ENCODE data around the gene SELENOI. TPM values are rescaled to one million over a fixed set of nuclear protein-coding genes. Genes with fewer than 3 reads are reported as not detected.

SELENOI gene
- total and polyA plus RNA-seq, 2 of the 4 experiments (the other 2 are of a cell fraction) = 5.1 to 25.1 TPM

GRCh38 chr2:26324903-26325302 is 21.0 kb upstream of the SELENOI start:
- no peak overlapping the region for H3K56ac ChIP-seq (ENCODE audit: extremely low read depth, insufficient read depth, low read length)
- no peak overlapping the region for H3K18ac ChIP-seq (ENCODE audit: low read depth, low read length)

More at GRCh38 chr2:26324903-26325302, 21.0 kb upstream of the SELENOI start:
- no TSS peak for BruUV-seq (replicated peaks)
- in situ Hi-C loops (cut with MboI; ENCODE audit: low sequenced_read_pairs) = loop anchor here (25.0 kb wide), 1 partner anchor 363 kb away; no protein-coding TSS in a partner anchor
- ChIA-PET CTCF (no interaction called here), POLR2A (ENCODE audit: unreplicated experiment) (no interaction called here)
- DNase-seq = no peak
- no peak overlapping the region for H2AK9ac ChIP-seq (replicated peaks; ENCODE audit: low read depth, low read length, poor library complexity)
- no peak for TF ChIP-seq MAZ (IDR thresholded peaks at IDR 0.05; ENCODE audit: borderline replicate concordance, low read depth, low read length)
- TF ChIP-seq NFE2L2 (IDR thresholded peaks at IDR 0.05; ENCODE audit: low read depth, low read length) = no peak
- TF ChIP-seq, protein P1, sequence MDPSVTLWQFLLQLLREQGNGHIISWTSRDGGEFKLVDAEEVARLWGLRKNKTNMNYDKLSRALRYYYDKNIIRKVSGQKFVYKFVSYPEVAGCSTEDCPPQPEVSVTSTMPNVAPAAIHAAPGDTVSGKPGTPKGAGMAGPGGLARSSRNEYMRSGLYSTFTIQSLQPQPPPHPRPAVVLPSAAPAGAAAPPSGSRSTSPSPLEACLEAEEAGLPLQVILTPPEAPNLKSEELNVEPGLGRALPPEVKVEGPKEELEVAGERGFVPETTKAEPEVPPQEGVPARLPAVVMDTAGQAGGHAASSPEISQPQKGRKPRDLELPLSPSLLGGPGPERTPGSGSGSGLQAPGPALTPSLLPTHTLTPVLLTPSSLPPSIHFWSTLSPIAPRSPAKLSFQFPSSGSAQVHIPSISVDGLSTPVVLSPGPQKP (IDR thresholded peaks at IDR 0.05; ENCODE audit: borderline replicate concordance, low read depth, low read length) = no peak
- dilution Hi-C loops (cut with HindIII; ENCODE audit: low sequenced_read_pairs, unreplicated experiment) = no loop called here
- H3K9me1 ChIP-seq (ENCODE audit: insufficient read depth, low read length) = no peaks in the 10 kb centered on the region
- H3K9ac ChIP-seq (ENCODE audit: low read depth, low read length) = no peak overlapping the region
- no peak overlapping the region for H4K8ac ChIP-seq (ENCODE audit: low read depth in 2 of 2, low read length in 2 of 2)
- no CpG with 5 or more reads among the region's 3 CpGs for WGBS, 2 experiments (ENCODE audit: extremely low coverage in 2 of 2, insufficient read length in 1 of 2)
- no peaks in the 10 kb centered on the region for H4K20me1 ChIP-seq (ENCODE audit: insufficient read depth, low read length)
- H2BK5ac ChIP-seq (ENCODE audit: low read depth, low read length, poor library complexity, severe bottlenecking) = no peak overlapping the region
- H3K27me3 ChIP-seq (ENCODE audit: control insufficient read depth, insufficient read depth, low read length) = peaks cover 11% of the 10 kb centered on the region
- no peak overlapping the region for H3K4ac ChIP-seq (ENCODE audit: low read depth, low read length)
- peaks cover 6% of the 10 kb centered on the region for H3K4me1 ChIP-seq (ENCODE audit: control insufficient read depth, insufficient read depth, low read length)
- H2BK20ac ChIP-seq (ENCODE audit: low read depth, low read length) = no peak overlapping the region
- H3K27ac ChIP-seq (ENCODE audit: insufficient read depth, low read length) = no peak overlapping the region
- no peak overlapping the region for H4K91ac ChIP-seq (ENCODE audit: insufficient read depth, low read depth, low read length)
- H4K5ac ChIP-seq (ENCODE audit: low read depth, low read length) = no peak overlapping the region
- no peak overlapping the region for H2AK5ac ChIP-seq (ENCODE audit: low read depth, low read length)
- no peak overlapping the region for H3K23ac ChIP-seq (ENCODE audit: low read depth, low read length)
- ATAC-seq (ENCODE audit: low read depth) = no peak
- H2AFZ ChIP-seq (replicated peaks; ENCODE audit: low read length, poor library complexity) = no peak overlapping the region
- H3K14ac ChIP-seq (replicated peaks; ENCODE audit: low read depth, low read length) = no peak overlapping the region
- no peak overlapping the region for H2BK15ac ChIP-seq (ENCODE audit: low read depth, low read length)
- no peaks in the 10 kb centered on the region for H3K36me3 ChIP-seq (ENCODE audit: control insufficient read depth, insufficient read depth, low read length)
- intact Hi-C loops (cut with micrococcal nuclease) = loop anchor here (5.0 to 10.0 kb wide), 2 partner anchors 140 to 373 kb away; no protein-coding TSS in a partner anchor
- no peak overlapping the region for H3K4me2 ChIP-seq (ENCODE audit: low read depth, low read length)
- H3K79me1 ChIP-seq (ENCODE audit: low read depth in 1 of 2, low read length in 2 of 2) = no peaks in the 10 kb centered on the region
- H3K9me3 ChIP-seq (ENCODE audit: control insufficient read depth, insufficient read depth, low read length) = no peaks in the 10 kb centered on the region
- no peak overlapping the region for H2BK120ac ChIP-seq (ENCODE audit: low read depth, low read length)
- no peak overlapping the region for H3K4me3 ChIP-seq (ENCODE audit: insufficient read depth, low read depth, low read length)
